IMR-90 (cell line): ENCODE data around the gene GXYLT1. TPM values are rescaled to one million over a fixed set of nuclear protein-coding genes. Genes with fewer than 3 reads are reported as not detected.

Experiments used
- ATAC-seq: fragments of 200-7000 bp; cut with Tn5 transposase; 2 replicates; pipeline ENCODE4 v1.9.1; 2020; ENCODE audit warnings: low read depth, mild to moderate bottlenecking, moderate library complexity
- BruUV-seq: library from RNA; stranded (reverse); fragments of 400-500 nt; replicated peaks from 2 replicates; lab custom pipeline; 2021; lab: Mats Ljungman, UMichigan
- CTCF ChIA-PET: fragments of 300-600 bp; formaldehyde crosslinking; extraction: SDS; loops from one replicate; lab custom pipeline; 2021; ENCODE audit warnings: antibody characterized with exemption; lab: Yijun Ruan, JAX
- POLR2A ChIA-PET: fragments of 300-600 bp; sonication (Branson Sonifier 250); formaldehyde crosslinking; loops from one replicate; lab custom pipeline; 2022; ENCODE audit warnings: antibody characterized with exemption; ENCODE audit not compliant: unreplicated experiment; lab: Charles Lee
- DNase-seq: peaks from one replicate; pipeline ENCODE4 v3.0.0; 2013
- H2AFZ ChIP-seq: replicated peaks from 2 replicates; pipeline ENCODE3; 2013; ENCODE audit warnings: low read length, mild to moderate bottlenecking; ENCODE audit not compliant: poor library complexity
- H2AK5ac ChIP-seq: 2 replicates; pipeline ENCODE4 v1.6.1; 2013; ENCODE audit warnings: low read depth, low read length, inconsistent platforms
- H2AK9ac ChIP-seq: replicated peaks from 2 replicates; pipeline ENCODE3; 2013; ENCODE audit warnings: mild to moderate bottlenecking, low read depth, low read length, moderate library complexity; ENCODE audit not compliant: poor library complexity
- H2BK120ac ChIP-seq: 2 replicates; pipeline ENCODE4 v1.6.1; 2013; ENCODE audit warnings: low read depth, low read length, inconsistent platforms
- H2BK15ac ChIP-seq: 3 replicates; pipeline ENCODE4 v1.6.1; 2013; ENCODE audit warnings: low read depth, low read length, inconsistent platforms
- H2BK20ac ChIP-seq: 2 replicates; pipeline ENCODE4 v1.6.1; 2013; ENCODE audit warnings: low read depth, mild to moderate bottlenecking, inconsistent platforms, low read length, moderate library complexity
- H2BK5ac ChIP-seq: 2 replicates; pipeline ENCODE4 v1.6.1; 2013; ENCODE audit warnings: mild to moderate bottlenecking, low read depth, low read length, inconsistent platforms; ENCODE audit not compliant: poor library complexity, severe bottlenecking
- H3K14ac ChIP-seq: replicated peaks from 2 replicates; pipeline ENCODE4 v1.6.1; 2013; ENCODE audit warnings: low read depth, low read length, inconsistent platforms
- H3K18ac ChIP-seq: 2 replicates; pipeline ENCODE4 v1.6.1; 2013; ENCODE audit warnings: low read depth, low read length, control low read depth
- H3K23ac ChIP-seq: 2 replicates; pipeline ENCODE4 v1.6.1; 2013; ENCODE audit warnings: low read depth, low read length, inconsistent platforms
- H3K27ac ChIP-seq: 2 replicates; pipeline ENCODE4 v1.5.1; 2013; ENCODE audit warnings: mild to moderate bottlenecking, control low read depth, low read length; ENCODE audit not compliant: insufficient read depth
- H3K27me3 ChIP-seq: 2 replicates; pipeline ENCODE4 v1.6.1; 2013; ENCODE audit warnings: low read length; ENCODE audit not compliant: control insufficient read depth, insufficient read depth
- H3K36me3 ChIP-seq: 2 replicates; pipeline ENCODE4 v1.6.1; 2013; ENCODE audit warnings: low read length, mixed read lengths; ENCODE audit not compliant: control insufficient read depth, insufficient read depth
- H3K4ac ChIP-seq: 2 replicates; pipeline ENCODE4 v1.6.1; 2013; ENCODE audit warnings: low read depth, low read length, inconsistent platforms
- H3K4me1 ChIP-seq: 2 replicates; pipeline ENCODE4 v1.6.1; 2013; ENCODE audit warnings: low read length, mixed read lengths; ENCODE audit not compliant: control insufficient read depth, insufficient read depth
- H3K4me2 ChIP-seq: 2 replicates; pipeline ENCODE4 v1.6.1; 2013; ENCODE audit warnings: low read depth, mild to moderate bottlenecking, control low read depth, low read length, moderate library complexity
- H3K4me3 ChIP-seq: 2 replicates; pipeline ENCODE4 v1.5.1; 2013; ENCODE audit warnings: low read depth, mild to moderate bottlenecking, control low read depth, low read length, moderate library complexity; ENCODE audit not compliant: insufficient read depth
- H3K56ac ChIP-seq: 2 replicates; pipeline ENCODE4 v1.6.1; 2013; ENCODE audit warnings: low read length, inconsistent platforms; ENCODE audit not compliant: insufficient read depth; ENCODE audit errors: extremely low read depth
- H3K79me1 ChIP-seq, 2 experiments: 2 replicates each; pipeline ENCODE4 v1.6.1; 2013; ENCODE audit warnings: low read length in 2 of 2, inconsistent platforms in 1 of 2, low read depth in 1 of 2
- H3K9ac ChIP-seq: 2 replicates; pipeline ENCODE4 v1.6.1; 2013; ENCODE audit warnings: low read depth, low read length, control low read depth
- H3K9me1 ChIP-seq: 2 replicates; pipeline ENCODE4 v1.6.1; 2013; ENCODE audit warnings: low read length, inconsistent platforms; ENCODE audit not compliant: insufficient read depth
- H3K9me3 ChIP-seq: 2 replicates; pipeline ENCODE4 v1.6.1; 2013; ENCODE audit warnings: low read length; ENCODE audit not compliant: control insufficient read depth, insufficient read depth
- H4K20me1 ChIP-seq: 2 replicates; pipeline ENCODE4 v1.6.1; 2013; ENCODE audit warnings: low read length, inconsistent platforms; ENCODE audit not compliant: insufficient read depth
- H4K5ac ChIP-seq: 2 replicates; pipeline ENCODE4 v1.6.1; 2013; ENCODE audit warnings: mild to moderate bottlenecking, low read depth, low read length, control low read depth
- H4K8ac ChIP-seq, 2 experiments: 2 replicates each; pipeline ENCODE4 v1.6.1; 2013; ENCODE audit warnings: low read depth in 2 of 2, low read length in 2 of 2, control low read depth in 1 of 2, inconsistent platforms in 1 of 2
- H4K91ac ChIP-seq: 2 replicates; pipeline ENCODE4 v1.6.1; 2013; ENCODE audit warnings: low read depth, low read length, inconsistent platforms; ENCODE audit not compliant: insufficient read depth
- BHLHE40 ChIP-seq: fragments of 150-350 bp; IDR thresholded peaks from 2 replicates; pipeline ENCODE4 v1.6.1; 2016; ENCODE audit warnings: mild to moderate bottlenecking, low read depth, low read length
- CEBPB ChIP-seq: IDR thresholded peaks from 2 replicates; pipeline ENCODE4 v1.6.1; 2012; ENCODE audit warnings: low read depth, low read length, improper control_type of control experiment
- CHD1 ChIP-seq: IDR thresholded peaks from 2 replicates; pipeline ENCODE4 v1.6.1; 2012; ENCODE audit warnings: low read depth, low read length, improper control_type of control experiment
- FOS ChIP-seq: fragments of 150-350 bp; IDR thresholded peaks from 2 replicates; pipeline ENCODE4 v1.6.1; 2016; ENCODE audit warnings: low read depth, low read length
- MAFK ChIP-seq: IDR thresholded peaks from 2 replicates; pipeline ENCODE4 v1.6.1; 2012; ENCODE audit warnings: low read depth, low read length, improper control_type of control experiment
- MAZ ChIP-seq: IDR thresholded peaks from 2 replicates; pipeline ENCODE4 v1.6.1; 2012; ENCODE audit warnings: low read depth, mild to moderate bottlenecking, low read length, improper control_type of control experiment, moderate library complexity, borderline replicate concordance
- MXI1 ChIP-seq: IDR thresholded peaks from 2 replicates; pipeline ENCODE4 v1.6.1; 2012; ENCODE audit warnings: low read depth, mild to moderate bottlenecking, low read length, moderate library complexity, borderline replicate concordance
- NFE2L2 ChIP-seq: fragments of 150-350 bp; IDR thresholded peaks from 2 replicates; pipeline ENCODE4 v1.6.1; 2016; ENCODE audit warnings: low read depth, mild to moderate bottlenecking, low read length
- POLR2A ChIP-seq: IDR thresholded peaks from 2 replicates; pipeline ENCODE4 v1.6.1; 2012; ENCODE audit warnings: mild to moderate bottlenecking, low read depth, low read length
- RAD21 ChIP-seq: IDR thresholded peaks from 2 replicates; pipeline ENCODE4 v1.6.1; 2012; ENCODE audit warnings: low read length, improper control_type of control experiment
- RCOR1 ChIP-seq: IDR thresholded peaks from 2 replicates; pipeline ENCODE4 v1.6.1; 2012; ENCODE audit warnings: mild to moderate bottlenecking, low read length, improper control_type of control experiment; ENCODE audit not compliant: insufficient replicate concordance
- RFX5 ChIP-seq: IDR thresholded peaks from 2 replicates; pipeline ENCODE4 v1.8.0; 2012; ENCODE audit warnings: low read depth, mild to moderate bottlenecking, low read length, moderate library complexity
- SMC3 ChIP-seq: fragments of 150-350 bp; IDR thresholded peaks from 2 replicates; pipeline ENCODE4 v1.6.1; 2016; ENCODE audit warnings: low read depth, mild to moderate bottlenecking, antibody characterized with exemption, low read length, moderate library complexity
- WGBS, 2 experiments: methylation state at CpG; one replicate each; pipeline versions ENCODE4 v1.1.5 to v1.1.7; 2013; ENCODE audit warnings: missing lambda C conversion rate in 2 of 2; ENCODE audit not compliant: insufficient read length in 1 of 2; ENCODE audit errors: extremely low coverage in 2 of 2; 5-methylcytosine and 5-hydroxymethylcytosine counted together
- dilution Hi-C: fragments of 300-500 bp; cut with HindIII; formaldehyde crosslinking; loops from one replicate; pipeline ENCODE4 v1.14.3; 2018; ENCODE audit warnings: low sequenced_read_pairs; ENCODE audit not compliant: unreplicated experiment
- in situ Hi-C: fragments of 300-500 bp; cut with MboI; formaldehyde crosslinking; loops from 3 replicates; pipeline ENCODE4 v1.14.3; 2019; ENCODE audit warnings: low sequenced_read_pairs, inconsistent platforms, mixed read lengths
- intact Hi-C: fragments of 100-400 bp; cut with micrococcal nuclease; formaldehyde crosslinking; loops from 2 replicates; pipeline ENCODE4 v1.10.0; 2022
- polyA plus RNA-seq, 3 experiments: library from polyadenylated mRNA; depleted of rRNA; stranded (reverse); fragments of >200 nt; gene quantifications; 2 replicates each; pipeline ENCODE4 v1.2.3, GENCODE V29; 2012; ENCODE audit warnings: low replicate concordance in 1 of 3
- total RNA-seq: library from RNA; depleted of rRNA; stranded (reverse); fragments of >200 nt; gene quantifications from 2 replicates; pipeline ENCODE4 v1.2.3, GENCODE V29; 2012
- TF ChIP-seq, protein P1 (sequence below): fragments of 150-350 bp; IDR thresholded peaks from 2 replicates; pipeline ENCODE4 v1.6.1; 2016; ENCODE audit warnings: low read depth, mild to moderate bottlenecking, low read length, moderate library complexity, borderline replicate concordance
- TF ChIP-seq, protein P2 (sequence below): conservative IDR thresholded peaks from 2 replicates; pipeline ENCODE4 v1.5.1; 2012; ENCODE audit warnings: mild to moderate bottlenecking, low read depth, low read length, improper control_type of control experiment
- TF ChIP-seq, protein P3 (sequence below): fragments of 150-350 bp; IDR thresholded peaks from 2 replicates; pipeline ENCODE4 v1.6.1; 2017; ENCODE audit warnings: mild to moderate bottlenecking, antibody characterized with exemption, low read length, low read depth

GXYLT1 gene
- total and polyA plus RNA-seq, 2 of the 4 experiments (the other 2 are of a cell fraction) = 8.5 to 8.6 TPM

DNA sequence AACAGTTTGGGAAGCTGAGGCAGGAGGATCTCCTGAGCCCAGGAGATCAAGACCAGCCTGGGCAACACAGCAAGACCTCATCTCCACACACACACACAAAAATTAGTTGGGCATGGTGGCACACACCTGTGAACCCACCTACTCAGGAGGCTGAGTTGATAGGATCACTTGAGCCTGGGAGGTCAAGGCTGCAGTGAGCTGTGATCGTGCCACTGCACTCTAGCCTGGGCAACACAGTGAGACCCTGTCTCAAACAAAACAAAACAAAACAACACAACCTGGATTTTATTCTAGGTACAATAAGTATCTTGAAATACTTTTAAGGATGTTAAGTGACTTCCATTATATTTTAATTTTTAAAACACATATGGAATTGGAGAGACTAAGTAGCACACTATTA is 47.6 kb upstream of the GXYLT1 start:
- WGBS, 2 experiments = no CpG with 5 or more reads among the region's 1 CpG
- dilution Hi-C loops = no loop called here
- H4K5ac ChIP-seq = no peak overlapping the region
- no peaks in the 10 kb centered on the region for H3K4me1 ChIP-seq
- ATAC-seq (no peak), DNase-seq (no peak)
- H3K56ac ChIP-seq = no peak overlapping the region
- no peak overlapping the region for H3K27ac ChIP-seq
- no peak overlapping the region for H3K4me3 ChIP-seq
- H3K4ac ChIP-seq = no peak overlapping the region
- H2BK5ac ChIP-seq = no peak overlapping the region
- H3K9me3 ChIP-seq = no peaks in the 10 kb centered on the region
- in situ Hi-C loops = no loop called here
- no peak overlapping the region for H4K91ac ChIP-seq
- no peak overlapping the region for H3K9ac ChIP-seq
- H2BK15ac ChIP-seq = no peak overlapping the region
- H4K8ac ChIP-seq = no peak overlapping the region
- H3K9me1 ChIP-seq = peaks cover 11% of the 10 kb centered on the region; the same call in 1 of the 2 replicates
- ChIA-PET POLR2A (no interaction called here), CTCF (no interaction called here)
- no peaks in the 10 kb centered on the region for H3K27me3 ChIP-seq
- H3K4me2 ChIP-seq = no peak overlapping the region
- no peak overlapping the region for H2AFZ ChIP-seq
- no peak for TF ChIP-seq FOS
- no peak for TF ChIP-seq RFX5
- TF ChIP-seq, protein P1, sequence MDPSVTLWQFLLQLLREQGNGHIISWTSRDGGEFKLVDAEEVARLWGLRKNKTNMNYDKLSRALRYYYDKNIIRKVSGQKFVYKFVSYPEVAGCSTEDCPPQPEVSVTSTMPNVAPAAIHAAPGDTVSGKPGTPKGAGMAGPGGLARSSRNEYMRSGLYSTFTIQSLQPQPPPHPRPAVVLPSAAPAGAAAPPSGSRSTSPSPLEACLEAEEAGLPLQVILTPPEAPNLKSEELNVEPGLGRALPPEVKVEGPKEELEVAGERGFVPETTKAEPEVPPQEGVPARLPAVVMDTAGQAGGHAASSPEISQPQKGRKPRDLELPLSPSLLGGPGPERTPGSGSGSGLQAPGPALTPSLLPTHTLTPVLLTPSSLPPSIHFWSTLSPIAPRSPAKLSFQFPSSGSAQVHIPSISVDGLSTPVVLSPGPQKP = no peak
- no peak for TF ChIP-seq BHLHE40
- no peak for TF ChIP-seq CHD1
- no peak for TF ChIP-seq MXI1
- TF ChIP-seq NFE2L2 = no peak
- TF ChIP-seq RAD21 = no peak
- no peak for TF ChIP-seq MAFK
- TF ChIP-seq, protein P2, sequence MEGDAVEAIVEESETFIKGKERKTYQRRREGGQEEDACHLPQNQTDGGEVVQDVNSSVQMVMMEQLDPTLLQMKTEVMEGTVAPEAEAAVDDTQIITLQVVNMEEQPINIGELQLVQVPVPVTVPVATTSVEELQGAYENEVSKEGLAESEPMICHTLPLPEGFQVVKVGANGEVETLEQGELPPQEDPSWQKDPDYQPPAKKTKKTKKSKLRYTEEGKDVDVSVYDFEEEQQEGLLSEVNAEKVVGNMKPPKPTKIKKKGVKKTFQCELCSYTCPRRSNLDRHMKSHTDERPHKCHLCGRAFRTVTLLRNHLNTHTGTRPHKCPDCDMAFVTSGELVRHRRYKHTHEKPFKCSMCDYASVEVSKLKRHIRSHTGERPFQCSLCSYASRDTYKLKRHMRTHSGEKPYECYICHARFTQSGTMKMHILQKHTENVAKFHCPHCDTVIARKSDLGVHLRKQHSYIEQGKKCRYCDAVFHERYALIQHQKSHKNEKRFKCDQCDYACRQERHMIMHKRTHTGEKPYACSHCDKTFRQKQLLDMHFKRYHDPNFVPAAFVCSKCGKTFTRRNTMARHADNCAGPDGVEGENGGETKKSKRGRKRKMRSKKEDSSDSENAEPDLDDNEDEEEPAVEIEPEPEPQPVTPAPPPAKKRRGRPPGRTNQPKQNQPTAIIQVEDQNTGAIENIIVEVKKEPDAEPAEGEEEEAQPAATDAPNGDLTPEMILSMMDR = no peak
- TF ChIP-seq, protein P3, sequence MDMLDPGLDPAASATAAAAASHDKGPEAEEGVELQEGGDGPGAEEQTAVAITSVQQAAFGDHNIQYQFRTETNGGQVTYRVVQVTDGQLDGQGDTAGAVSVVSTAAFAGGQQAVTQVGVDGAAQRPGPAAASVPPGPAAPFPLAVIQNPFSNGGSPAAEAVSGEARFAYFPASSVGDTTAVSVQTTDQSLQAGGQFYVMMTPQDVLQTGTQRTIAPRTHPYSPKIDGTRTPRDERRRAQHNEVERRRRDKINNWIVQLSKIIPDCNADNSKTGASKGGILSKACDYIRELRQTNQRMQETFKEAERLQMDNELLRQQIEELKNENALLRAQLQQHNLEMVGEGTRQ = no peak
- no peak for TF ChIP-seq POLR2A
- TF ChIP-seq RCOR1 = no peak
- TF ChIP-seq MAZ = no peak
- TF ChIP-seq CEBPB = no peak
- TF ChIP-seq SMC3 = no peak
- BruUV-seq = no TSS peak
- peaks cover 13% of the 10 kb centered on the region for H3K36me3 ChIP-seq
- H3K14ac ChIP-seq = no peak overlapping the region
- H2BK120ac ChIP-seq = no peak overlapping the region
- H3K79me1 ChIP-seq = peaks cover 9 to 27% of the 10 kb centered on the region in 2 experiments
- H3K18ac ChIP-seq = no peak overlapping the region
- no peaks in the 10 kb centered on the region for H4K20me1 ChIP-seq
- H2BK20ac ChIP-seq = no peak overlapping the region
- intact Hi-C loops = loop anchor here (2.0 kb wide), 1 partner anchor 35 kb away; no protein-coding TSS in a partner anchor
- no peak overlapping the region for H2AK9ac ChIP-seq
- no peak overlapping the region for H3K23ac ChIP-seq
- no peak overlapping the region for H2AK5ac ChIP-seq
